ENCODE results near the gene SWSAP1. TPM values are rescaled to one million over a fixed set of nuclear protein-coding genes. Genes with fewer than 3 reads are reported as not detected.
A peak's percentile ranks its signal among the peaks of the same experiment; 100 is the strongest.

Gene SWSAP1
- total and polyA plus RNA-seq, 2 of the 8 experiments (the other 6 are each of a cell fraction or from before 2014, with no cell fraction given): 3.1 to 5.2 TPM

DNA sequence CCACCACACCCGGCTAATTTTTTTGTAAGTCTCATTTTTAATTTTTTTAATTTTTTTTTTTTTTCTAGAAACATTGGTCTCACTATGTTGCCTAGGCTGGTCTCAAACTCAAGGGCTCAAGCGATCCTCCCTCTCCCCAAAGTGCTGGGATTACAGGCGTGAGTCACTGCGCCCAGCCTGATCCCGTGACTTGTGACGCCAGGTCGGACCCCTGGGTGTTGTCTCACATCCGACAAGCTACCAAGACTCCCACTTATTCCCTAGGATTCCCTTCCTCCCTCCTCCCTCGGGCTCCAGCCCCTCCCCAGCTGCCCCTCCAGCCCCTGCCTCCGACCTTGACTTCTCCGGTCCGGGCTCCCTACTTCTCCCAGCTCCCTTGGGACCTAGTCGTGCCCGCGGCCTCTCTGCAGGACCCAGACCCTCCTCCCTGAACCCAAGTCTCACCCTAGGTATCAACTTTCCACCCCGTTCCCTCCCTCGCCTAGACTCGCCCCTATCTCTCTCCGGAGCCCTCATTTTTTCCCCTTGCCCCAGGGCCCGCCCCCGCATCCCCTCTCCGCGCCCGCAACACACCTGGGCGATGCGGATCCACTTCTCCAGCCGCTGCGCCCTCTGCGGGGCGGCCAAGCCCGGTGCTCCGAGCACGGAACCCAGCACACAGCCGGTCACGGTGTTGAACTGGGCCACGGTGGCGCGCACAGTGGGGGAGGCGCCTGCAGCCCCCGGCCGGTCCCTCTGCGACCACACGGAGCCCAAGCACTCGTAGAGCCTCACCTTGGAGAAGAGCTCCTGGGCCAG, 31.6 kb downstream of the SWSAP1 start:
- DNase-seq (ENCODE audit: low read depth in 1 of 2, low spot score in 2 of 2) (peak in 1 of 2 experiments; percentile 87), FAIRE-seq (no peak)
- Histone ChIP-seq H2BK120ac (replicated peaks; ENCODE audit: low read depth, low read length) (no peak overlapping the region), H2AFZ (ENCODE audit: low read length) (no peak overlapping the region), H3K36me3 (ENCODE audit: control insufficient read depth in 2 of 4, insufficient read depth in 4 of 4, low read length in 3 of 4) (peaks cover 0 to 22% (median 6%) of the 10 kb centered on the region in 4 experiments; a peak in 6 of 8 replicates), H3K14ac (ENCODE audit: insufficient read length) (no peak overlapping the region), H2BK15ac (ENCODE audit: low read length) (no peak overlapping the region), H3K9ac (replicated peaks in 1 of 4; ENCODE audit: extremely low read depth in 1 of 4, low read depth in 3 of 4, low read length in 3 of 4) (no peak overlapping the region), H2BK20ac (ENCODE audit: low read length) (no peak overlapping the region), H4K20me1 (replicated peaks in 1 of 2; ENCODE audit: control insufficient read depth in 1 of 2, insufficient read depth in 2 of 2, low read length in 2 of 2) (no peaks in the 10 kb centered on the region), H3K4ac (replicated peaks; ENCODE audit: insufficient read length, low read depth, low read length) (no peak overlapping the region), H4K5ac (ENCODE audit: insufficient read length, low read depth, low read length) (no peak overlapping the region), H3K4me3 (ENCODE audit: extremely low read depth in 1 of 4, insufficient read depth in 2 of 4, low read depth in 3 of 4, low read length in 4 of 4) (peak overlapping the region in 1 of 4 experiments; percentile 47; a peak in 2 of 8 replicates), H3K56ac (replicated peaks; ENCODE audit: insufficient read length, low read depth, low read length) (no peak overlapping the region), H3K23ac (ENCODE audit: insufficient read length) (no peak overlapping the region), H3K27me3 (replicated peaks in 1 of 4; ENCODE audit: control insufficient read depth in 3 of 4, extremely low read depth in 1 of 4, insufficient read depth in 3 of 4, low read length in 3 of 4) (no peaks in the 10 kb centered on the region), H3K18ac (ENCODE audit: extremely low read depth, low read length) (no peak overlapping the region), H2AK5ac (ENCODE audit: low read depth, low read length) (no peak overlapping the region), H3K79me1 (ENCODE audit: low read depth, low read length) (no peaks in the 10 kb centered on the region), H4K91ac (replicated peaks; ENCODE audit: insufficient read length, low read length) (no peak overlapping the region), H3K4me1 (replicated peaks in 1 of 4; ENCODE audit: control insufficient read depth in 3 of 4, insufficient read depth in 4 of 4, low read length in 3 of 4) (peaks cover 0 to 6% (median under 1%) of the 10 kb centered on the region in 4 experiments; a peak in 4 of 7 replicates), H3K27ac (ENCODE audit: low read depth, low read length) (0 out of 2 replicates have a peak overlapping the region, but pooled peaks have one; percentile 49), H3K4me2 (ENCODE audit: insufficient read depth in 1 of 2, low read depth in 2 of 2, low read length in 2 of 2) (peak overlapping the region; percentile 26 to 60), H3K9me3 (ENCODE audit: insufficient read depth in 2 of 2, low read depth in 1 of 2, low read length in 1 of 2) (no peaks in the 10 kb centered on the region), H4K8ac (ENCODE audit: extremely low read depth, insufficient read depth, low read length) (peak overlapping the region; percentile 76; the same call in 1 of the 2 replicates), H2BK12ac (ENCODE audit: low read depth, low read length) (0 out of 2 replicates have a peak overlapping the region, but pooled peaks have one; percentile 9), H3K23me2 (ENCODE audit: low read depth, low read length) (peaks cover 1% of the 10 kb centered on the region; the same call in 1 of the 2 replicates), H3K79me2 (ENCODE audit: control insufficient read depth in 1 of 2, insufficient read depth in 2 of 2, low read length in 2 of 2) (no peaks in the 10 kb centered on the region), H2BK5ac (ENCODE audit: low read depth, low read length) (peak overlapping the region; percentile 60; the same call in 1 of the 2 replicates)
- CTCF ChIA-PET (ENCODE audit: partially characterized antibody): interaction anchor here (0.6 to 4.4 kb wide), 18 partner anchors 10 to 931 kb away, joined by 3 to 69 read pairs (median 8); partner anchors contain the start of genes EPOR, RGL3 and TSPAN16
- POLR2A ChIA-PET (ENCODE audit: partially characterized antibody): interaction anchor here (0.6 to 3.9 kb wide), 18 partner anchors 10 to 175 kb away, joined by 3 to 22 read pairs (median 3); partner anchors contain the start of genes ELAVL3, EPOR and RGL3
- WGBS, 2 experiments (ENCODE audit: extremely low coverage in 1 of 2, insufficient coverage in 1 of 2, insufficient read length in 1 of 2, insufficient replicate concordance in 2 of 2, low coverage in 1 of 2, low lambda C conversion rate in 2 of 2, missing lambda C conversion rate in 1 of 2): 68% methylated on average over 21 of the region's 44 CpGs; no CpG with 5 or more reads in 1 of the 2 experiments
- peak; percentile 57 to 69 (median 63) for TF ChIP-seq CTCF (IDR thresholded peaks at IDR 0.05; ENCODE audit: control extremely low read depth in 1 of 3, insufficient read depth in 1 of 3, low read depth in 1 of 3, low read length in 3 of 3)
- TF ChIP-seq RBBP5 (IDR thresholded peaks at IDR 0.05; ENCODE audit: borderline replicate concordance, low read depth, low read length): no peak
- no peak for TF ChIP-seq CBX8 (IDR thresholded peaks at IDR 0.05; ENCODE audit: borderline replicate concordance, low read depth, low read length)
- TF ChIP-seq, protein P1, sequence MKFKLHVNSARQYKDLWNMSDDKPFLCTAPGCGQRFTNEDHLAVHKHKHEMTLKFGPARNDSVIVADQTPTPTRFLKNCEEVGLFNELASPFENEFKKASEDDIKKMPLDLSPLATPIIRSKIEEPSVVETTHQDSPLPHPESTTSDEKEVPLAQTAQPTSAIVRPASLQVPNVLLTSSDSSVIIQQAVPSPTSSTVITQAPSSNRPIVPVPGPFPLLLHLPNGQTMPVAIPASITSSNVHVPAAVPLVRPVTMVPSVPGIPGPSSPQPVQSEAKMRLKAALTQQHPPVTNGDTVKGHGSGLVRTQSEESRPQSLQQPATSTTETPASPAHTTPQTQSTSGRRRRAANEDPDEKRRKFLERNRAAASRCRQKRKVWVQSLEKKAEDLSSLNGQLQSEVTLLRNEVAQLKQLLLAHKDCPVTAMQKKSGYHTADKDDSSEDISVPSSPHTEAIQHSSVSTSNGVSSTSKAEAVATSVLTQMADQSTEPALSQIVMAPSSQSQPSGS (IDR thresholded peaks at IDR 0.05; ENCODE audit: low read length): no peak
- TF ChIP-seq EZH2 (IDR thresholded peaks at IDR 0.05; ENCODE audit: low read depth, low read length, severe bottlenecking): no peak
